Keratinocyte (primary cell): ENCODE results near the gene MEG3.

Experiments used
- CTCF ChIP-seq, 3 experiments: IDR thresholded peaks in 1 of 3; conservative IDR thresholded peaks in 1 of 3; optimal IDR thresholded peaks in 1 of 3; 2 replicates in 2 of 3; 3 replicates in 1 of 3; pipeline versions ENCODE3 to v1.5.1; 2011; ENCODE audit warnings: low read length in 3 of 3, mild to moderate bottlenecking in 3 of 3, moderate library complexity in 2 of 3, control low read depth in 1 of 3, inconsistent platforms in 1 of 3; ENCODE audit not compliant: insufficient read depth in 2 of 3; ENCODE audit errors: extremely low read depth in 1 of 3
- EZH2 ChIP-seq: IDR thresholded peaks from one replicate; pipeline ENCODE4 v1.6.1; 2012; ENCODE audit warnings: inconsistent platforms, mild to moderate bottlenecking, low read length, moderate library complexity

- no peak for TF ChIP-seq CTCF (optimal IDR thresholded peaks at IDR 0.05 in 1 of 3, IDR thresholded peaks at IDR 0.05 in 1 of 3, conservative IDR thresholded peaks at IDR 0.05 in 1 of 3; ENCODE audit: extremely low read depth in 1 of 3, insufficient read depth in 2 of 3, low read length in 3 of 3)
- TF ChIP-seq EZH2 = no peak
These were observed 45.7 kb upstream of the MEG3 start for GRCh38 chr14:100780246-100780645.
